Mesodermal cell (in vitro differentiated cells): ENCODE results near the gene SHISA9.

Experiments
- H3K27ac ChIP-seq: 2 replicates; pipeline ENCODE4 v1.7.0; 2013; ENCODE audit warnings: mild to moderate bottlenecking, low read depth, low read length, moderate library complexity; ENCODE audit not compliant: severe bottlenecking
- H3K36me3 ChIP-seq: 2 replicates; pipeline ENCODE4 v1.7.1; 2013; ENCODE audit warnings: mild to moderate bottlenecking, low read length, moderate library complexity; ENCODE audit not compliant: control insufficient read depth, insufficient read depth
- H3K4me1 ChIP-seq: one replicate; pipeline ENCODE4 v1.7.1; 2013; ENCODE audit warnings: mild to moderate bottlenecking, low read length; ENCODE audit not compliant: insufficient read depth, control insufficient read depth, poor library complexity, severe bottlenecking
- H3K4me3 ChIP-seq: 2 replicates; pipeline ENCODE4 v1.7.0; 2013; ENCODE audit warnings: low read length, control low read depth, mild to moderate bottlenecking; ENCODE audit not compliant: insufficient read depth, poor library complexity, severe bottlenecking; ENCODE audit errors: extremely low read depth
- H3K9me3 ChIP-seq: 2 replicates; pipeline ENCODE4 v1.7.1; 2013; ENCODE audit warnings: mild to moderate bottlenecking, low read length, moderate library complexity; ENCODE audit not compliant: control insufficient read depth
- WGBS, 2 experiments: methylation state at CpG; one replicate each; pipeline ENCODE4 v1.1.5; 2013; ENCODE audit warnings: missing lambda C conversion rate in 2 of 2; ENCODE audit not compliant: insufficient coverage in 2 of 2; 5-methylcytosine and 5-hydroxymethylcytosine counted together

Gene SHISA9

GRCh38 chr16:12944300-12944699 lies 42.9 kb downstream of the SHISA9 start:
- no peaks in the 10 kb centered on the region for H3K4me1 ChIP-seq
- H3K36me3 ChIP-seq, result no peaks in the 10 kb centered on the region
- WGBS, 2 experiments, result 65 to 90% methylated on average over 3 of the region's 3 CpGs
- H3K9me3 ChIP-seq, result peaks cover 5% of the 10 kb centered on the region
- no peak overlapping the region for H3K4me3 ChIP-seq
- H3K27ac ChIP-seq, result no peak overlapping the region

GRCh38 chr16:12951392-12951791 lies 50.0 kb downstream of the SHISA9 start:
- H3K27ac ChIP-seq, result no peak overlapping the region
- H3K4me3 ChIP-seq, result no peak overlapping the region
- WGBS, 2 experiments, result 83% methylated on average over 1 of the region's 1 CpG; no CpG with 5 or more reads in 1 of the 2 experiments
- no peaks in the 10 kb centered on the region for H3K9me3 ChIP-seq
- H3K4me1 ChIP-seq, result no peaks in the 10 kb centered on the region
- H3K36me3 ChIP-seq, result no peaks in the 10 kb centered on the region

DNA sequence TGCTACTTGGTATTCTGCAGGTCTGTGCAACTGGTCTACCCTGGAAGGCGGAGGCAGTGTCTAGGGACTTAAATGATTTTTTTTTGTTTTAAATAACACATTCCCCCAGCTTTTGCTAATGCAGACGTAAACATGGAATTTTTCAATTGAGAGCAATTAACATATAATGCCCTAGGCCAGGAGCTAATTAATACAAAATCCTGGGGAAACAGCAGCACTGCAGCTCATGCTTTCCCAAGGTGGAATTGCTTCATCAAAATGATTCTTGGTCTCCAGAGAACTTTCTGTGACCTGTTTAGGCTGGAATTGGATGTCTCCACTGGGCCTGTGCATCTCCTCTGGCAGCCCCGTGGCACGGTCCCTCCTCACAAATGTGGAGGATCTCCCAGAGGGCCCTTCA lies 50.6 kb downstream of the SHISA9 start:
- H3K4me3 ChIP-seq, result no peak overlapping the region
- no peak overlapping the region for H3K27ac ChIP-seq
- H3K36me3 ChIP-seq, result no peaks in the 10 kb centered on the region
- H3K4me1 ChIP-seq, result no peaks in the 10 kb centered on the region
- WGBS, 2 experiments, result 67 to 100% methylated on average over 1 of the region's 4 CpGs
- H3K9me3 ChIP-seq, result no peaks in the 10 kb centered on the region

DNA sequence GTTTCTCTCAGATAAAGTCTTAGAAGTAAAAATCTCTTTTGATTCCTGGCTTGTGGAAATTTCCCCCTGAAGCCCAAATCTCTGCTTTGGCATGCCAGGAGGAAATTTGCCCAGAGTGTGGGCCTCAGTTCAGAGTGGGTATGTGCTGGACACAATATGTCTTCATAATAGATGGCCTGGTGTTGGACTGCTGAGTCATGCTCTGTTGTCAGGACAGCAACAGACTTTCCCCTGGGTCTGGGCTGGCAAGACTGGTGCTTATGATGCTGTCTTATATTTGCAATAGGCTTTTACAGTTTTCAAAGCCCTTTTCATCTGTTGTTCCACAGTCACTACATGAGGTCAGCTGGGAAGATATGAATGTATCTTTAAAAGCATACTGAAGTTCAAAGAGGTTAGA lies 57.0 kb downstream of the SHISA9 start:
- H3K9me3 ChIP-seq, result no peaks in the 10 kb centered on the region
- no peaks in the 10 kb centered on the region for H3K36me3 ChIP-seq

DNA sequence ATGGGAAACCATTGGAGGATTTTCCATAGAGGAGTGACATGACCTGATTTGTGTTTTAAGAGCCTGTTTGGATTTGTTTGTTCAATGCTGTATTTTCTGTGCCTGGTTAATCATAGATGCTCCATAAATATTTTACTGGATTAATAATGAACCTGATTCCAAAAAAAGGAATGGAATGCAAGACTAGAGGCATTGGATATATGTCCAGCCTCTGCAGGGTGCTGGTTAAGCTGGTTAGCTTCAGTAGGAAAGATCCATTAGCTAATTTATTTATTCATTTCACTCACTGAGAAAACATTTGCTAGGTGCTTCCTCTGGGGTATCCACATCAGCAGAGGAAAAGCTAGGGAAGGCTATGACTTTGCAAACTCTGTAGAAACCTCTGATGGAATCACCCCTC lies 57.7 kb downstream of the SHISA9 start:
- Histone ChIP-seq H3K4me1 (no peaks in the 10 kb centered on the region), H3K4me3 (no peak overlapping the region), H3K9me3 (no peaks in the 10 kb centered on the region), H3K27ac (no peak overlapping the region), H3K36me3 (no peaks in the 10 kb centered on the region)

More for the DNA sequence above, 57.0 kb downstream of the SHISA9 start:
- Histone ChIP-seq H3K27ac (no peak overlapping the region), H3K4me1 (no peaks in the 10 kb centered on the region), H3K4me3 (no peak overlapping the region)

- Histone ChIP-seq H3K4me1 (peaks cover 2% of the 10 kb centered on the region), H3K36me3 (no peaks in the 10 kb centered on the region), H3K27ac (no peak overlapping the region), H3K4me3 (no peak overlapping the region), H3K9me3 (no peaks in the 10 kb centered on the region)
- 91 to 95% methylated on average over 5 of the region's 6 CpGs for WGBS, 2 experiments
Measured at GRCh38 chr16:12961626-12962025, 60.2 kb downstream of the SHISA9 start.

DNA sequence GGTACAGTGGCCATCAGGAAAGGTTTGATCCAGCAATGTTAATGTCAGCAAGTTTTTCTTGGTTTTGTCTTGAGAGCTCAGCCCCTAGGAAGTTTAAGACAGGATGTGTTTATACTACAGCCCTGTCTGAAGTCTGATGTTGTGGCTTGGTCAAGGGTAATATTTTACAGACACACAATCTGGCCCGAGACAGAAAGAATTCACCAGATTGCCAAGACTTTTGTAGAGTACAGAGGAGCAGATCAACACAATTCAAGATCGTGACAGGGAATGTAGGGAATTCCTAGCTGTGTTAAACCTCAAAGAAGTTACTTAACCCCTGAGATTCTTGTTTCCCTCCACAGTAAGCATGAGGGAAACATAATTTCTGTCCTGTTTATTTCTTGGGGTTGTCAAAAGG lies 63.1 kb downstream of the SHISA9 start:
- H3K4me3 ChIP-seq, result no peak overlapping the region
- 71 to 90% methylated on average over 1 to 2 of the region's 2 CpGs for WGBS, 2 experiments

GRCh38 chr16:12965274-12965804 lies 63.9 kb downstream of the SHISA9 start:
- WGBS, 2 experiments, result 83 to 94% methylated on average over 2 of the region's 7 CpGs

More for the DNA sequence above, 63.1 kb downstream of the SHISA9 start:
- H3K36me3 ChIP-seq, result no peaks in the 10 kb centered on the region
- no peaks in the 10 kb centered on the region for H3K9me3 ChIP-seq
- peaks cover 2% of the 10 kb centered on the region for H3K4me1 ChIP-seq
- H3K27ac ChIP-seq, result no peak overlapping the region

GRCh38 chr16:12971241-12971640 lies 69.8 kb downstream of the SHISA9 start:
- H3K4me1 ChIP-seq, result no peaks in the 10 kb centered on the region
- no peaks in the 10 kb centered on the region for H3K36me3 ChIP-seq
- WGBS, 2 experiments, result 17 to 25% methylated on average over 2 of the region's 2 CpGs
- no peaks in the 10 kb centered on the region for H3K9me3 ChIP-seq
- no peak overlapping the region for H3K27ac ChIP-seq
- no peak overlapping the region for H3K4me3 ChIP-seq

More at GRCh38 chr16:12965274-12965804, 63.9 kb downstream of the SHISA9 start:
- peaks cover 2% of the 10 kb centered on the region for H3K4me1 ChIP-seq
- H3K27ac ChIP-seq, result no peak overlapping the region
- no peaks in the 10 kb centered on the region for H3K9me3 ChIP-seq
- H3K4me3 ChIP-seq, result no peak overlapping the region
- H3K36me3 ChIP-seq, result no peaks in the 10 kb centered on the region

- no peak overlapping the region for H3K4me3 ChIP-seq
- H3K27ac ChIP-seq, result no peak overlapping the region
- no peaks in the 10 kb centered on the region for H3K36me3 ChIP-seq
- 100% methylated on average over 1 of the region's 3 CpGs; no CpG with 5 or more reads in 1 of the 2 experiments for WGBS, 2 experiments
- peaks cover 5% of the 10 kb centered on the region for H3K4me1 ChIP-seq
- no peaks in the 10 kb centered on the region for H3K9me3 ChIP-seq
Measured at GRCh38 chr16:12972246-12972645, 70.8 kb downstream of the SHISA9 start.

- H3K4me1 ChIP-seq, result peaks cover 5% of the 10 kb centered on the region
- no peak overlapping the region for H3K4me3 ChIP-seq
- H3K9me3 ChIP-seq, result no peaks in the 10 kb centered on the region
- no peak overlapping the region for H3K27ac ChIP-seq
- no peaks in the 10 kb centered on the region for H3K36me3 ChIP-seq
- 89 to 100% methylated on average over 3 of the region's 3 CpGs for WGBS, 2 experiments
Measured at GRCh38 chr16:12975766-12976165, 74.4 kb downstream of the SHISA9 start.
